ENCODE data around the gene CCK.

Gene CCK

GRCh38 chr3:42247576-42248027, 18.4 kb downstream of the CCK start:
- peak; percentile 60 for DNase-seq (ENCODE audit: low spot score)
- in situ Hi-C loops (cut with MboI; ENCODE audit: low pct_unique_long_range_greater_than_20kb, low sequenced_read_pairs, unreplicated experiment) = loop anchor here (5.0 kb wide), 1 partner anchor 195 kb away; no protein-coding TSS in a partner anchor

GRCh38 chr3:42246091-42246490, 19.9 kb downstream of the CCK start:
- TF ChIP-seq, protein P1, sequence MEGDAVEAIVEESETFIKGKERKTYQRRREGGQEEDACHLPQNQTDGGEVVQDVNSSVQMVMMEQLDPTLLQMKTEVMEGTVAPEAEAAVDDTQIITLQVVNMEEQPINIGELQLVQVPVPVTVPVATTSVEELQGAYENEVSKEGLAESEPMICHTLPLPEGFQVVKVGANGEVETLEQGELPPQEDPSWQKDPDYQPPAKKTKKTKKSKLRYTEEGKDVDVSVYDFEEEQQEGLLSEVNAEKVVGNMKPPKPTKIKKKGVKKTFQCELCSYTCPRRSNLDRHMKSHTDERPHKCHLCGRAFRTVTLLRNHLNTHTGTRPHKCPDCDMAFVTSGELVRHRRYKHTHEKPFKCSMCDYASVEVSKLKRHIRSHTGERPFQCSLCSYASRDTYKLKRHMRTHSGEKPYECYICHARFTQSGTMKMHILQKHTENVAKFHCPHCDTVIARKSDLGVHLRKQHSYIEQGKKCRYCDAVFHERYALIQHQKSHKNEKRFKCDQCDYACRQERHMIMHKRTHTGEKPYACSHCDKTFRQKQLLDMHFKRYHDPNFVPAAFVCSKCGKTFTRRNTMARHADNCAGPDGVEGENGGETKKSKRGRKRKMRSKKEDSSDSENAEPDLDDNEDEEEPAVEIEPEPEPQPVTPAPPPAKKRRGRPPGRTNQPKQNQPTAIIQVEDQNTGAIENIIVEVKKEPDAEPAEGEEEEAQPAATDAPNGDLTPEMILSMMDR (IDR thresholded peaks at IDR 0.05; ENCODE audit: extremely low read depth, insufficient read depth, missing control alignments) = no peak
- no peak for DNase-seq (ENCODE audit: low spot score)
- in situ Hi-C loops (cut with MboI; ENCODE audit: low pct_unique_long_range_greater_than_20kb, low sequenced_read_pairs, unreplicated experiment) = loop anchor here (5.0 kb wide), 1 partner anchor 196 kb away; no protein-coding TSS in a partner anchor

More at GRCh38 chr3:42247576-42248027, 18.4 kb downstream of the CCK start:
- TF ChIP-seq, protein P1 (IDR thresholded peaks at IDR 0.05; ENCODE audit: extremely low read depth, insufficient read depth, missing control alignments) = peak; percentile 69

- TF ChIP-seq, protein P1 (IDR thresholded peaks at IDR 0.05; ENCODE audit: extremely low read depth, insufficient read depth, missing control alignments) = no peak
- no peak for DNase-seq (ENCODE audit: low spot score)
- in situ Hi-C loops (cut with MboI; ENCODE audit: low pct_unique_long_range_greater_than_20kb, low sequenced_read_pairs, unreplicated experiment) = loop anchor here (10.0 kb wide), 1 partner anchor 298 kb away; no protein-coding TSS in a partner anchor
Observed at GRCh38 chr3:42236611-42237010, 29.4 kb downstream of the CCK start.

- in situ Hi-C loops (cut with MboI; ENCODE audit: low pct_unique_long_range_greater_than_20kb, low sequenced_read_pairs, unreplicated experiment) = loop anchor here (10.0 kb wide), 1 partner anchor 299 kb away; no protein-coding TSS in a partner anchor
Observed at GRCh38 chr3:42235532-42235931, 30.5 kb downstream of the CCK start.

DNA sequence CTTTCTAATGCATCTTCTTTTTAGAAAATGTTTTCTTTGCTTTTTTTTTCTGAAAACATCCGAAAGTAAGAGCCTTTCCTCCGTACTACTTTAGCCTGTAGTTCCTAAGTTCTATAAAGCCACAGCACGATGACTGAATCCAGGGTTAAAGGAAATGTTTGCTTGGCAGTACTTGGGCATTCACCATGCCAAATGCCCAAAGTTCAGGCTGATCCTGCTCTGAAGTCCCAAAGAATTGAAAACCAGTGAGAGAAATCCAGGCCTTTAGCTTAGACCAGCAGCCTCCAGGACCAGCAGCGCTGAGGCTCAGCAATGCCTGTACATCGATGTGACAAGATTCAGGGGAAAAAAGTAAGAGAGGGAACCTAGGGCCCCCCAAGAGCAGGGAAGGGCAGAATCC, 35.1 kb downstream of the CCK start:
- DNase-seq (ENCODE audit: low spot score) = no peak
- TF ChIP-seq, protein P1 (IDR thresholded peaks at IDR 0.05; ENCODE audit: extremely low read depth, insufficient read depth, missing control alignments) = no peak
- in situ Hi-C loops (cut with MboI; ENCODE audit: low pct_unique_long_range_greater_than_20kb, low sequenced_read_pairs, unreplicated experiment) = loop anchor here (10.0 kb wide), 1 partner anchor 304 kb away; no protein-coding TSS in a partner anchor

More at GRCh38 chr3:42235532-42235931, 30.5 kb downstream of the CCK start:
- TF ChIP-seq, protein P1 (IDR thresholded peaks at IDR 0.05; ENCODE audit: extremely low read depth, insufficient read depth, missing control alignments) = no peak
- DNase-seq (ENCODE audit: low spot score) = no peak

DNA sequence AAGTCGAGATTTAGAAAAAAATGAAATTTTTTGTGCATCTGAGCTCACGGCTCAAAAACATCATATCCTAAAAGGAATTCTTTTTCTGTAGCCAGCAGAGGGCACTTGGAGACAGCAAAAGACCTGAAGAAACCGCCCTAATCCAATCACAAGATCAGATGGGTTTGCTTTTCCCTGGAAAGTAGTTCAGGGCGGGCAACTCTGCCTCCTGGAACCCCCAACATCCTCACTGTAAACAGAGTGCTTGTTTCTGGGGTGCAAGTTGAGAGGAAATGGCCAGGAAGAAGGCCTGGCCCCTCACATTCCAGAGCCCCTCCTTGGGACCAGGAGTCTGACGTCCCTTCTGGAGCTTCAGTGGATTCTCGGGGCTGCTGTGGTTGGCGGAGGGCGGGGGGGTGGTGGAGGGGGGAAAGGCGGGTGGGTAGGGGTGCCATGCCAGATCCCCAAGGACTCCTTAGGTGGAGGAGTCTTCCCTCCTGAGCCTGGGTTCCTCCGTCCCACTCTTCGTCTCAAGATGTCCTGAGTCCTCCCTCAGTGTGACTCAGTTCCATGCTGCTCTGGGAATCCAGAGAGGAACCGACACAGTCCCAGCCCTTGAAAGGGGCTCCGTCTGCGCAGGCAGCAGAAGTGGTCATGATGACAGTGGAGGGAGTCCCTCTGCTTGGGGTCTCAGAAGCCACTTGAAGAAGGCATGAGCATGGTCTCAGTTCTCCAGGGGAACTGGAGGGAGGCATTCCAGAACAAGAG, 35.9 kb downstream of the CCK start:
- TF ChIP-seq, protein P1 (IDR thresholded peaks at IDR 0.05; ENCODE audit: extremely low read depth, insufficient read depth, missing control alignments) = peak; percentile 40
- no peak for DNase-seq (ENCODE audit: low spot score)
- in situ Hi-C loops (cut with MboI; ENCODE audit: low pct_unique_long_range_greater_than_20kb, low sequenced_read_pairs, unreplicated experiment) = loop anchor here (10.0 kb wide), 1 partner anchor 305 kb away; no protein-coding TSS in a partner anchor

Data from GM13977 (cell line).